Sigmoid colon (tissue), 4 donors: ENCODE data around the gene C17orf107.

Source experiments
- EP300 ChIP-seq, 4 donors: sonication (generic); formaldehyde crosslinking; IDR thresholded peaks; one replicate each; pipeline ENCODE4 v1.6.1; 2017; ENCODE audit warnings: antibody characterized with exemption in 4 of 4
- POLR2A ChIP-seq, 2 donors: fragments of 450-650 bp; IDR thresholded peaks; one replicate each; pipeline ENCODE4 v1.6.1; 2016; ENCODE audit warnings: antibody characterized with exemption in 2 of 2, mild to moderate bottlenecking in 2 of 2, moderate library complexity in 2 of 2
- POLR2AphosphoS5 ChIP-seq, 4 donors: sonication (generic); formaldehyde crosslinking; IDR thresholded peaks; one replicate each; pipeline ENCODE4 v1.6.1; 2017; ENCODE audit warnings: antibody characterized with exemption in 4 of 4
- TF ChIP-seq, protein P1 (sequence below), 4 experiments: fragments of 450-650 bp in 3 of 4; fragments of 200-600 bp in 1 of 4; IDR thresholded peaks; one replicate each; pipeline ENCODE4 v1.5.1; 2016 to 2019; ENCODE audit warnings: antibody characterized with exemption in 4 of 4, mild to moderate bottlenecking in 3 of 4, moderate library complexity in 2 of 4

DNA sequence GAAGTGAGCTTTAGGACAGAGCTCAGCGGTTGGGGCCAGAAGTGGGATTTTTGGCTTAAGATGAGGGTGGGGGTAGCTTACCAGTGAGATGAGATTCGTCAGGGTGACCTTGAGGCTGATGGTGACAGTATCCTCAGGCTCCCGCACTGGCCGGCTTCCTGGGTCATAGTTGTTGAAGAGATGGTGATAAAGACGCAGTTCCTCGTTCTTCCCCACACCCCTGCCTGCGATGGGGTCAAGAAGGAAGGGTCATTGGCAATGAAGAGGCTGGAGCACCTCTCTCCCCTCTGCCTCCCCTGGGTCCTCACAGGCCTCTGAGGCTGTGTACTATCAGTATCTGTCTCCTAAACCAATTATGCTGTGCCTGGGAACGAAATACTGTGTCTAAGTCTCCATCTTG lies 3.2 kb downstream of the C17orf107 start:
- TF ChIP-seq, protein P1, sequence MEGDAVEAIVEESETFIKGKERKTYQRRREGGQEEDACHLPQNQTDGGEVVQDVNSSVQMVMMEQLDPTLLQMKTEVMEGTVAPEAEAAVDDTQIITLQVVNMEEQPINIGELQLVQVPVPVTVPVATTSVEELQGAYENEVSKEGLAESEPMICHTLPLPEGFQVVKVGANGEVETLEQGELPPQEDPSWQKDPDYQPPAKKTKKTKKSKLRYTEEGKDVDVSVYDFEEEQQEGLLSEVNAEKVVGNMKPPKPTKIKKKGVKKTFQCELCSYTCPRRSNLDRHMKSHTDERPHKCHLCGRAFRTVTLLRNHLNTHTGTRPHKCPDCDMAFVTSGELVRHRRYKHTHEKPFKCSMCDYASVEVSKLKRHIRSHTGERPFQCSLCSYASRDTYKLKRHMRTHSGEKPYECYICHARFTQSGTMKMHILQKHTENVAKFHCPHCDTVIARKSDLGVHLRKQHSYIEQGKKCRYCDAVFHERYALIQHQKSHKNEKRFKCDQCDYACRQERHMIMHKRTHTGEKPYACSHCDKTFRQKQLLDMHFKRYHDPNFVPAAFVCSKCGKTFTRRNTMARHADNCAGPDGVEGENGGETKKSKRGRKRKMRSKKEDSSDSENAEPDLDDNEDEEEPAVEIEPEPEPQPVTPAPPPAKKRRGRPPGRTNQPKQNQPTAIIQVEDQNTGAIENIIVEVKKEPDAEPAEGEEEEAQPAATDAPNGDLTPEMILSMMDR (IDR thresholded peaks at IDR 0.05): no peak
- TF ChIP-seq POLR2A (IDR thresholded peaks at IDR 0.05) (no peak), POLR2AphosphoS5 (IDR thresholded peaks at IDR 0.05) (no peak), EP300 (IDR thresholded peaks at IDR 0.05) (no peak)
